Measurements from ENCODE around the gene SERPINA1.
"Not testable (repeated sequence)": the region's sequence is repeated elsewhere in the genome, so short reads cannot be mapped to it uniquely, and the experiment has no call there.

Gene SERPINA1

GRCh38 chr14:94382716-94383596 lies 5.4 kb downstream of the SERPINA1 start:
- DNase-seq: no peak

GRCh38 chr14:94382099-94382715 lies 6.2 kb downstream of the SERPINA1 start:
- DNase-seq: no peak

- no peak for DNase-seq
Measured at GRCh38 chr14:94381149-94382030, 7.0 kb downstream of the SERPINA1 start.

GRCh38 chr14:94380225-94381148 lies 7.9 kb downstream of the SERPINA1 start:
- no peak for DNase-seq

- DNase-seq: no peak
Measured at GRCh38 chr14:94379291-94380224, 8.8 kb downstream of the SERPINA1 start.

GRCh38 chr14:94378527-94379290 lies 9.7 kb downstream of the SERPINA1 start:
- DNase-seq: no peak

GRCh38 chr14:94377866-94378470 lies 10.4 kb downstream of the SERPINA1 start:
- DNase-seq: no peak

GRCh38 chr14:94376976-94377865 lies 11.2 kb downstream of the SERPINA1 start:
- no peak for DNase-seq

- no peak for DNase-seq
Measured at GRCh38 chr14:94376108-94376975, 12.1 kb downstream of the SERPINA1 start.

GRCh38 chr14:94375552-94376107 lies 12.8 kb downstream of the SERPINA1 start:
- no peak for DNase-seq

- no peak for DNase-seq
Measured at GRCh38 chr14:94374749-94375260, 13.6 kb downstream of the SERPINA1 start.

- no peak for DNase-seq
Measured at GRCh38 chr14:94374116-94374515, 14.3 kb downstream of the SERPINA1 start.

GRCh38 chr14:94373708-94374107 lies 14.7 kb downstream of the SERPINA1 start:
- no peak for DNase-seq

GRCh38 chr14:94372021-94372605 lies 16.3 kb downstream of the SERPINA1 start:
- DNase-seq: no peak

- DNase-seq: no peak
Measured at GRCh38 chr14:94370524-94370910, 17.9 kb downstream of the SERPINA1 start.

- DNase-seq: not testable (repeated sequence)
Measured at GRCh38 chr14:94369766-94370523, 18.5 kb downstream of the SERPINA1 start.
